Fibroblast of skin of scalp (primary cell): ENCODE data around the gene ETV3.

Experiments used
- DNase-seq: peaks from one replicate; pipeline ENCODE4 v3.0.0-alpha.2; 2013

Gene ETV3

GRCh38 chr1:157090196-157090647, 48.0 kb downstream of the ETV3 start:
- peak; percentile 91 for DNase-seq

- no peak for DNase-seq
Measured at GRCh38 chr1:157089789-157090188, 48.4 kb downstream of the ETV3 start.

- DNase-seq, result no peak
Measured at GRCh38 chr1:157088607-157089006, 49.6 kb downstream of the ETV3 start.

- DNase-seq, result no peak
Measured at GRCh38 chr1:157087030-157087429, 51.2 kb downstream of the ETV3 start.

GRCh38 chr1:157086299-157086698, 51.9 kb downstream of the ETV3 start:
- no peak for DNase-seq

GRCh38 chr1:157085421-157085820, 52.8 kb downstream of the ETV3 start:
- DNase-seq, result peak; percentile 16

- no peak for DNase-seq
Measured at GRCh38 chr1:157084720-157085119, 53.5 kb downstream of the ETV3 start.

GRCh38 chr1:157081707-157082106, 56.5 kb downstream of the ETV3 start:
- no peak for DNase-seq

- DNase-seq, result no peak
Measured at GRCh38 chr1:157080714-157081113, 57.5 kb downstream of the ETV3 start.

GRCh38 chr1:157077394-157077793, 60.8 kb downstream of the ETV3 start:
- DNase-seq, result no peak

- DNase-seq, result peak; percentile 58
Measured at GRCh38 chr1:157073944-157074685, 64.1 kb downstream of the ETV3 start.
